HTR-8/SVneo (cell line): ENCODE data around the gene SLC35F3.
"Not testable (repeated sequence)": the region's sequence is repeated elsewhere in the genome, so short reads cannot be mapped to it uniquely, and the experiment has no call there.

Experiments
- DNase-seq: peaks from one replicate; pipeline ENCODE4 v3.0.0; 2011; ENCODE audit warnings: low spot score, mixed read lengths; ENCODE audit not compliant: insufficient read length
- FAIRE-seq: peaks from 2 replicates; lab custom pipeline; 2011; peaks lifted over from hg19 to GRCh38; lab: Jason Lieb, UNC

SLC35F3 gene

DNA sequence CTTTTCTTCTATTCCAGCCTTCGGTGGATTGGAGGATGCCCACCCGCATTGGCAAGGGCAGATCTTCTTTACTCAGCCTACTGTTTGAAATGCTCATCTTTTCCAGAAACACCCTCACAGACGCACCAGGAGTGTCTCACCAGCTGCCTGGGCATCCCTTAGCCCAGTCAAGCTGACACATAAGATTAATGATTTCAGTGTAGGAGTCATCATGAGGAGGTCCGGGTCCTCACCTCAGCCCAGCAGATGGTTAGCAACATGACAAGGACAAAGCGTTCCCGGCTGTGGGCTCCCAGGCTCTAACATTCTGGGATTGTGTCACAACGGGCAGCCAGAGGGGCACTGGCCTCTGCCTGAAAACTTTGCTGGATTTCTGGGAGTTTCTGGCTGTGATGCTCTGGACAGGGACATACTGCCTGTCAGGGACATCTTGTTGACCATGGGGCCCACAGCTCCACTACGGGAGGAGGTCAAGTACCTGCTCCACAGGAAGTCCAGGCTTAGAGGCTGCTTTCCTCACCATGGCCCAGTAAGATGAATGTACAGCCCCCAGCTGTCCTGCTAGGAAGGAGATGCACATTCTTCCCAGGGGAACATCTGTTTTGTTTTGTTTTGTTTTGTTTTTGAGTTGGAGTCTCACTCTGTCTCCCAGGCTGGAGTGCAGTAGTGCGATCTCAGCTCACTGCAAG is 264.8 kb downstream of the SLC35F3 start:
- no peak for FAIRE-seq
- DNase-seq: no peak

DNA sequence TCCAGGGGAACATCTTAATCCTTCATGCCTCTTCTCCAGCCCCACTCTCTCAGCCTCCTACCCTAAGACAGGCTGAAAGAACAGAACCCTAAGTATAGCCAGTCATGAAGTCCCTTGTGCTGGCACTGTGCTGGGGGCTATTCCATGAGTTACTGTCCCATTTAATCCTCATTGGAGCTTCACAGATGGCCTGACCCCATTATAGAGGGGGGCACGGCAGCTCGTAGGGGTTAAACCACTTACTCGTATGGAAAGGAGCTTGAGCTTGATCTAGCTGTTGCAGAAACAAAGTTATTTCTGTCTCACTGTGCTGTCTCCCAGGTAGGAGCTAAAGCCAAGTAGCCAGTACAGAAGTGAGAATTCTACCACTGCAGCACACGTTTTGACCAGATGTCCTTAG is 265.6 kb downstream of the SLC35F3 start:
- no peak for FAIRE-seq
- DNase-seq: no peak

DNA sequence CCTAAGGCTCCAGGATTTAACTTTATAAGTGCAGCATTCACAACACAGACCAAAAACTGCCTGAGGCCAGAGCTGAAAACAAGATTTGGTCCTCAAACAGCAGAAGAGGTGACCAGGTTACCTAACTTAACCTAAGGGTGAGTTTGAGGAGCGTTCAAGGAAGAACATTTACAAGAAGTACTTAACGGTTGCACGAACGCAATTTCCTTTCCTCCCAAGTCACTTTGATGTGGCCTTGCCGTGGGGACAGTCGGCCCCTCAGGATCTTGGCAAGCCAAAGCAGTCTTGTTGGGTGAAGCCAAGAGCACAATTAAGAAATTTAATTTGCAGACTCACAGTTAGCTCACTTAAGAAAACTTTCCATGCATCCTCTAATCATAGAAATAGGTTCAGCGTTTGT is 266.1 kb downstream of the SLC35F3 start:
- FAIRE-seq: no peak
- DNase-seq: no peak

DNA sequence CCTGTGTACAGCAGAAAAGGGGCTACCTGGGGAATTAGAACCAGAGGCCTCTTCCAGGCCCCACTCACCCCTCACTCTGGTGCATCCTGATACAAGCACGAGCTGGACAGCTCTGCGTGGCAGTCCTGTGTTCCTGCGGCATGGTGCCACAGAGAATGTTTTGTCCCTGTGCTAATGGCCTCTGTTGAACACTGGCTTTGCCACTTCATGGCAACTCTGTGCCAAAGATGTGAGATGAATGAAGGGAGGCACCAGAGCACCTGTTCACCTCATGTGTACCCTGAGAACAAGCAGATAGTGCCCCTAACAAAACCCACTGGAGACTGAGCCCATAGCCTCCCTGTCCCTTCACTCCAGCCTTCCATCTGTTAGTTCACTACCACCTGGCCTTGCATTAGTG is 269.5 kb downstream of the SLC35F3 start:
- FAIRE-seq: no peak
- DNase-seq: no peak

DNA sequence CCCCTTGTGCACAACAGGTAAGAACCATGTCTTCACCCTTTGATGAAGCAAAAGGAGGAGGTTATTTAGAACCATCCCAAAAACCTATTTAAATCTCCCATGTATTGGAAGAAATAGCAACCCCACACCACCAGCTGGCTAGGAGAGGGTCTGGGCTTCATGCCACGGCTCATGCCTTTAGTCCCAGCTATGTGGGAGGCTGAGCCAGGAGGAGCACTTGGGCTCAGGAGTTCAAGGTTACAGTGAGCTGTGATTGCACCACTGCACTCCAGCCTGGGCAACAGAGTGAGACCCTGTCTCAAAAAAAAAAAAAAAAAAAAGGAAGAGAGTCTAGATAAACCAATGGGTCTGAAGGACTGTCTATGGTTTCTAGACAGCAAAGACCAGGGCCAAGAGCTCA is 270.9 kb downstream of the SLC35F3 start:
- DNase-seq: no peak
- FAIRE-seq: no peak

DNA sequence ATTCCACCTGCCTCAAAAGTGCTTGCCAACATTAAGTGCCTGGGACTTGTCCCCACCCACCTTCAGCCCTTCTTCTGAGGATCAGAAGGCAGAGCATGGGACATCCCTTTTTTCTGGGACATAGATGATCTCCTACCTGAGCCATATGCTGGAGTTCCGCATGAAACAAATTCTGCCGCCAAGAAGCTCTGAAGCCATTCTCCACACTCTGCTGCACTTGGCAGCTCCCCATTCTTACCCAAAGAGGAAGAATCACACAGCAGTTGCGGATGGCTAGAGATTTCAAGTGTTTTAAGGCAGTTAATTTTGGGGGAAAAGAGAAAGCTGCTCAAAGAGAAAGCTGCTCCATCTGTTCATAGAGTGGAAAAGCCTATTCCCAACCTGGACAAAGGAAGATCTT is 271.5 kb downstream of the SLC35F3 start:
- DNase-seq: no peak
- no peak for FAIRE-seq

DNA sequence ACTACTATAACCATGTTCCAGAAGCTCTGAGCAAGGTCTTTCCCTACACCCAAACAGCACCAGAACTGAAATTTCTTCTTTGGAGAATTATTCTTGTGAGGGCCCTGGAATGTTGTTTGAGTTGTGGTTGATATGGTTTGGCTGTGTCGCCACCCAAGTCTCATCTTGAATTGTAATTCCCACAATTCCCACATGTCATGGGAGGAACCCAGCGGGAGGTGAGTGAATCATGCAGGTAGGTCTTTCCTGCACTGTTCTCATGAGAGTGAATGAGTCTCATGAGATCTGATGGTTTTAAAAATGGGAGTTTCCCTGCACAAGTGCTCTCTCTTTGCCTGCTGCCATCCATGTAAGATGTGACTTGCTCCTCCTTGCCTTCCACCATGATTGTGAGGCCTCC is 272.4 kb downstream of the SLC35F3 start:
- DNase-seq: not testable (repeated sequence)

DNA sequence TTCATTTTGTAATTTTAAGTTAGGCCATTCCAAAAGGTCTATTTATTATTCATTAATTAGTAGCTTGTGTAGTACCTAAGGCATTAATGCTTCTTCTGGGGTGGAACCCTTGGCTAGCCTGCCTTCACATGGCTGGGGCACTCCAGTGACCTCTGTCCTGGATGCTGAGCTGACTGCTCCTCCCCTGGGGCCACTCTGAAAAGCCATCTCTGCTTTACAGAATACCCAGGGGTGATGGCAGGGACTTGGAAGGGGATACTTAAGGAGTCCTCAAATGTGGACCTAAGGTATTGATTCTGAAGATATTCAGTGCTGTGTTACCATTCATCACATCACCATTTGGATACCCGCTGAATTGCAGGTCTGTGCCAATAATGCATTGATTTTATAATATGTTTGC is 281.0 kb downstream of the SLC35F3 start:
- DNase-seq: no peak
- no peak for FAIRE-seq

More for the DNA sequence above, 272.4 kb downstream of the SLC35F3 start:
- not testable (repeated sequence) for FAIRE-seq

DNA sequence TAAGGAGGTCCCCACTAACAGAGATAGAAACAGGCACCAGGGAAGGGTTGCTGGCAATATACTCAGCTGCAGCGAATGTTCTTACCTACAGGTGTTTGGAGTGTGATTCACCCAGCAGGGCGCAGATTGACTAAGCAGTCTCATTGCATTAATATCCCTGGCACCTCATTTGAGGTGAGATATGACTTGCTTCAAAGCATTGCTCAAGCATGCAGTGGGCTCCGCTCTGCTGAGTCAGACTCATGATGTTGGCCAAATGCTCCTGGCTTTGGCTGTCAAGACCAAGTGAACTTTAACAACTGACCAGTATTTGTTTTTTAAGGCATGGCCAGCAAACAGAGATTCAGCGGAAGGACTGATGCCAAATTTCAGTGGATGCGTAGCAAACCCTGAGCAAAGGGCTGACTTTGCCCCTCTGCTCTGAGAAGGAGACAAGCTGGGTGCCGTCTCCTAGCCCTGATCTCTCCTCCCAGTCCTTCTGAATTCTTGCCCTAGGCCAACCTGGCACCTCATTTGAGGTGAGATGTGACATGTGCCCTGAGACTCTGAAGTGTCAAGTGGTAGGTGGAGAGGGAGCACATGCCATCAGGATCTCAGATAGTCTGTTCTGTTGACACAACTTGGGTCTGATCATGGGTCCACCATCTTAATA is 281.7 kb downstream of the SLC35F3 start:
- no peak for DNase-seq
- no peak for FAIRE-seq

DNA sequence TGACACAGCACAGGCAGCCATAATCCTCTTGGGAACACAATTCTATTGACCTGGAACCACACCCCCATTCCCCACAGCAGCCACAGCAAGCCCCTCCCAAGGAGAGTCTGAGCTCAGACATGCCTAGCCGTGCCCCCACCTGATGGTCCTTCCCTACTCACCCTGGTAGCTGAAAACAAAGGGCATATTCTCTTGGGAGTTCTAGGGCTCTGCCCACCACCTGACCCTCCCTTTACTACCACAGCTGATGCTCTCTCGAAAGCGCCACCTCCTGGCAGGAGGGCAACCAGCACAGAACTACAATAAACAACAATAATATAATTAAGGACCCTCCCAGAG is 283.9 kb downstream of the SLC35F3 start:
- no peak for DNase-seq
- no peak for FAIRE-seq

DNA sequence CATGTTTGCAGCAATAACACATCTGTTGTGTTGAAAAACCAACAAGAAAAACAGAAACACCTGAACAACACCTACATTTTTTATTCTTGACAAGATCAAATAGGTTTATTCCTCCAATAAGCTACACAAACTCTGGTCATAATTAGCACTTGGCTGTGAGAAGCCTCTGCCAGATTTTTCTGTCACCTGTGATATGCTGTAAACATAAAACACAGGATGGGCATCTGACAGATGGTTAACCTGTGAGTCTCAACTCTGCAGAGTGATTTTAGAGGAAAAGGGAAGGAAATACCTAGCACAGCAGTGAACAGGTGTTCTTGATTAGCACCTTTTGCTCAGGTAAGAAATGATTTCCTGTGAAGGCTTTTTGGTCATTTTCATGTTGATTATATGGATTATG is 293.4 kb downstream of the SLC35F3 start:
- DNase-seq: no peak
- no peak for FAIRE-seq

DNA sequence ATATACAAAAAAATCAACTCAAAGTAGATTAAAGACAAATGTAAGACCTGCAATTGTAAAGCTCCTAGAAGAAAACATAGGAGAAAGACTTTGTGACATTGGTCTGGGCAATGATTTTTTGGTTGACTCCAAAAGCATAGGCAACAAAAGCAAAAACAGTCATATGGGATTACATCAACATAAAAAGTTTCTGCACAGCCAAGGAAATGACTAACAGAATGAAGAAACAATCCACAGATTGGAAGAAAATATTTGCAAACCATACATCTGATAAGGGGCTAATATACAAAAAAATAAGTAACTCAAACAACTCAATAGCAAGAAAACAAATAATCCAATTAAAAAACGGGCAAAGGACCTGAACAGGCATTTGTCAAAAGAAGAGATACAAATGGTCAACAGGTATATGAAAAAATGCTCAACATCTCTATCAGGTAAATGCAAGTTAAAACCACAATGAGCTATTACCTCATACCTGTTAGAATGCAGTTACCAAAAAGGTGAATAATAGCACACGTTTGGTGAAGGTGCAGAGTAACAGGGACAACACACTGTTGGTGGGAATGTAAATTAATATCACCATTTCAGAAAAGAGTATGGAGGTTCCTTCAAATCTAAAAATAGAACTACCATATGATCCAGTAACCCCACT is 295.1 kb downstream of the SLC35F3 start:
- DNase-seq (no peak), FAIRE-seq (no peak)

DNA sequence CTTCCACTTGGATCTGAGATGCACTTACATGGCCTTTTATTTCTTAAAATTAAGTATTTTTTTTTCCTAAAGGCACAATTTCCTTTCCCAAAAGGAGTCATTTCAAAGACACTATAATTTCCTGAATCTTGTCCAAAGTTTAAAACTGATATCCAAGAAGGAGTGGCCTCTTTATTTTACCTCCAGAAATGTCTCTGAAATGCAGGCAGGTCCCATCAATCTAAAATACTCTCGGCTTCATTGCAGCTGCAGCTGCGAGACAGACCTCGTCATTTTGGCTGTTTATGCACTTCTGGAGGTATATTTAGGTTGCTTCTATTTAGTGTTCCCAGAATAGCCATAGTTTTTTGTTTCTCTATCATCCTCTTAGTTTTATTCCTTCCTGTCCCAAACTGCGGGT is 296.1 kb downstream of the SLC35F3 start:
- FAIRE-seq: no peak
- no peak for DNase-seq

DNA sequence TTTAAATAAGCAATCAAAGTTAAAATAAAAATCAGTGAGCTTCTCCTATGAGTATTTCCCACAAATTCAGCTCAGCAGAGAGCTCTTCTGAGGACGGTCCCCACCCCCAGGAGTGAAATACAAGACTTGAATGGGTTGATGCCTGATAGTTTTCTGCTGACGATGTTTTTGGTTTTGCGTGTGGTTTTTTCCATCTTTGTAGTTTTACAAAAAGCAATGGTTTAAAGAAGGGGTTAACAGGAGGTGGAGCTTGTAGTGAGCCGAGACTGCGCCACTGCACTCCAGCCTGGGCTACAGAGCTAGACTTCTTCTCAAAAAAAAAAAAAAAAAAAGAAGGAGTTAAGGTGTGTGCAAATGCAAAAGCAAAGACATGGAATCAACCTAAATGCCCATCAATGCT is 297.1 kb downstream of the SLC35F3 start:
- no peak for FAIRE-seq

DNA sequence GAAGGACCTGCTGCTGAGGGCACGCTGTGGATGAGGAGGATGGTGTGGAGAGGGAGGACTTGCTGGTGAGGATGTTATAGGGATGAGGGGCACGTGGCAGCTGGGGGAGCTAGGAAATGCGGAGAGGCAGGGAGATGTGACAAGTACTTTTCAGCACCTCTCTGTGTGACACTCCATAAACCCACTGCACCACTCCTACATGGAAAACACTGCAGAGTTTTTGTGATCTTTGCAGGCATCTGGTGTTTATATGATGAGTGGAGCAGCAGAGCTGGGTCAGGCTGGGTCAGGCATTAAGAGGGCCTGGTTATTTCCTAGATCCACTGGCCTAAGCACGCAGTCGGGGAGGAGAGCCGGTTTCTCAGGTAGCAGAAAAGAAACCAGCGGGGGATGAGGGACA is 301.5 kb downstream of the SLC35F3 start:
- FAIRE-seq: no peak

More for the DNA sequence above, 297.1 kb downstream of the SLC35F3 start:
- DNase-seq: no peak

DNA sequence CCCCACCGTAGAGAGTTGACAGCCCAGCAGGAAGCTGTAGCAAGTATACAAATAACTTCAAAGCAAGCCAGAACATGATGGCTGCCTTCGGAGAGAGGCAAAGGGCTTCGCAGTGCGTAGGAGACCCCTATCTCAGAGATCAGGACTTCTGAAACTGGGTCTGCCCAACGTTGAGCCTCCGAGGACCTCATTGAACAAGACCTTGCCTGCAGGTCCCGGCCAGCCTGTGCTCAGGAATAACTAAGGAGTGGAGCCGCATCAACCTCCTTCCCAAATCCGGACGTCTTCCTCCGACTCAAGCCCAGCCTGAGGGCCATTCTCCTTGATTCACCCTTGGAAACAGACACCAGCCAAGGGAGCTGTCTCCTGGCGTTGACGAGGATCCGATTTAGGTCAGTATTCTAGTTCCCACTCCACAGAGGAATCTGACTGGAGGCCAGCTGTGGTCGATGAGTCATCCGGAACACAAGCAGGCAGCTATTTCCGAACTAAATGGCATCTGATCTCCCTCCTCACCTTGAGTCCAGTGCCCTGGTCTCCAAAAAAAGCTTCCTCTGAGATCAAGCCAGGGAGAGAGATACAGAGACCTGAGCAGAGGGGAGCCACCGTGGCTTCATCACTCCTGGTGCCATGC is 302.3 kb downstream of the SLC35F3 start:
- FAIRE-seq (no peak), DNase-seq (peak; percentile 84)

More for the DNA sequence above, 301.5 kb downstream of the SLC35F3 start:
- DNase-seq: no peak

DNA sequence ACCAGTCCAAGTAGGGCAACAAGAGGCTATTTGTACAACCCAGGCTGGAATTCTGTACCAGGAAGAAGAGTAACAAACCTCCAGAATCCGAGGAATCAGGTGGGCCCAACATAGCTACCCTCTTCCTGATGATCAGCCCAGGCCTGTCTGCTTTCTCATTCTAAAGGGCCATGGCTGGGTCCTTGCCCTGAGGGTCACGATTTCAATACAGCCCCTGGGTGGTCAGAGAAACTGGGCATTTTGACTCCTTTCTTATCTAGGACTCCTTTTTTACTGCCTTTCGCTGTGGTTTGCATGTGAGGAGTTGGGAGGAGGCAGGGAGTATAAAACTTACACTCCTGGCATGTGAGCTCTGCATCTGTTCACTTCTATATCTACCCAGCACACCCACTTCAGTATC is 303.9 kb downstream of the SLC35F3 start:
- DNase-seq: no peak
- FAIRE-seq: no peak

DNA sequence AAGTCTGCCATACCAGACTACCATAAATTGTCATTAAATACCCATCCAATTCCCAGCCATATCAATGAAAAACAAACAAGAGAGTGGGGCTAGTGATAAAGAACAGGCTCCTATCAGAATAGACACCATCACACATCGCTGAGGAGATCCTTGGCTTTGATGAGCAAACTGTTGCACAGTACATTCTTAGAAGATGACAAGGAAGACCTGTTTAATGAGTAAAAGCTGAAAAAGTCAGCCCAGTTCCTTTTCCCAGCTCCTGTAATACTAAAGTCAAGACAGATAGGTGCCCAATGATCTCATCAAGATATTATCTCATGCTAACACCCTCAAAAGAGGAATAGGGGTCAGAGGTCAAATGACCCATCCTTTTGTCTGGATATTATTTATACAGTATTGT is 304.3 kb downstream of the SLC35F3 start:
- DNase-seq (no peak), FAIRE-seq (no peak)

DNA sequence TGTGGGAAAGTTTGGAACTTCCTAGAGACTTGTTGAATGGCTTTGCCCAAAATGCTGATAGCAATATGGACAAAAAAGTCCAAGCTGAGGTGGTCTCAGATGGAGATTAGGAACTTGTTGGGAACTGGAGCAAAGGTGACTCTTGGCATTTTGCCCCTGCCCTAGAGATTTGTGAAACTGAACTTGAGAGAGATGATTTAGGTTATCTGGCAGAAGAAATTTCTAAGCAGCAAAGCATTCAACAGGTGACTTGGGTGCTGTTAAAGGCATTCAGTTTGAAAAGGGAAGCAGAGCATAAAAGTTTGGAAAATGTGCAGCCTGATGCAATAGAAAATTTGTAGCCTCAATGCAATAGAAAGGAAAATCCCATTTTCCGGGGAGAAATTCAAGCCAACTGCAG is 306.0 kb downstream of the SLC35F3 start:
- not testable (repeated sequence) for DNase-seq, FAIRE-seq

DNA sequence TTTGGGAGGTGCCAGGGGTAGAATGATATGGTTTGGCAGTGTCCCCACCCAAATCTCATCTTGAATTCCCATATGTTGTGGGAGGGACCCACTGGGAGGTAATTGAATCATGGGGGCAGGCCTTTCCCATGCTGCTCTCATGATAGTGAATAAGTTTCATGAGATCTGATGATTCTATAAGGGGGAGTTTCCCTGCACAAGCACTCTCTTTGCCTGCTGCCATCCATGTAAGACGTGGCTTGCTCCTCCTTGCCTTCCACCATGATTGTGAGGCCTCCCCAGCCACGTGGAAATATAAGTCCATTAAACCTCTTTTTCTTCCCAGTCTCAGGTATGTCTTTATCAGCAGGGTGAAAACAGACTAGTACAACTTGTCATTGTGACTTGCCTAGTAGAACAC is 307.4 kb downstream of the SLC35F3 start:
- FAIRE-seq, DNase-seq: not testable (repeated sequence)
